Measurements from ENCODE around the gene FER. TPM values are rescaled to one million over a fixed set of nuclear protein-coding genes. Genes with fewer than 3 reads are reported as not detected.

Gene FER
- total RNA-seq, 1 experiment from 2014 or later, result 18.0 TPM

- H3K9me3 Mint-ChIP-seq, result no peaks in the 10 kb centered on the region
Measured at GRCh38 chr5:108974594-108974993, 226.9 kb downstream of the FER start.

More at GRCh38 chr5:108974594-108974993, 226.9 kb downstream of the FER start:
- H3K27me3 Mint-ChIP-seq (ENCODE audit: low read depth), result no peaks in the 10 kb centered on the region
- Histone ChIP-seq H2BK15ac (ENCODE audit: low read depth, low read length) (no peak overlapping the region), H4K5ac (ENCODE audit: insufficient read length, low read depth, low read length) (no peak overlapping the region), H3K23ac (ENCODE audit: insufficient read length, low read depth, low read length) (no peak overlapping the region), H3K27ac (ENCODE audit: insufficient read length, low read depth, low read length) (no peak overlapping the region), H2BK120ac (ENCODE audit: low read depth, low read length, poor library complexity, severe bottlenecking) (no peak overlapping the region), H3K27me3 (ENCODE audit: insufficient read depth, low read length) (no peaks in the 10 kb centered on the region), H3K4me1 (ENCODE audit: insufficient read depth, low read length) (no peaks in the 10 kb centered on the region; the same call in 1 of the 2 replicates), H2BK20ac (ENCODE audit: low read depth, low read length, poor library complexity, severe bottlenecking) (no peak overlapping the region), H3T11ph (ENCODE audit: low read length) (no peak overlapping the region), H2AK5ac (ENCODE audit: insufficient read length, low read length) (no peak overlapping the region), H3K4me2 (ENCODE audit: insufficient read depth, insufficient read length, low read length) (no peak overlapping the region), H2BK5ac (ENCODE audit: insufficient read length, low read length) (no peak overlapping the region), H3K56ac (ENCODE audit: insufficient read length, low read depth, low read length) (no peak overlapping the region), H2AFZ (ENCODE audit: low read length) (no peak overlapping the region), H4K8ac (replicated peaks; ENCODE audit: insufficient read length, low read depth, low read length) (no peak overlapping the region), H3K4ac (ENCODE audit: low read depth, low read length) (no peak overlapping the region), H3K23me2 (ENCODE audit: insufficient read length, low read depth, low read length, poor library complexity, severe bottlenecking) (no peaks in the 10 kb centered on the region), H3K79me1 (ENCODE audit: insufficient read depth, low read depth, low read length, poor library complexity, severe bottlenecking) (no peaks in the 10 kb centered on the region), H4K91ac (ENCODE audit: insufficient read length, low read depth, low read length) (no peak overlapping the region), H3K18ac (ENCODE audit: insufficient read length, low read depth, low read length) (no peak overlapping the region), H4K20me1 (ENCODE audit: control insufficient read depth, insufficient read depth, insufficient read length) (no peaks in the 10 kb centered on the region), H3K79me2 (ENCODE audit: insufficient read depth, low read length) (no peaks in the 10 kb centered on the region), H3K9me3 (ENCODE audit: control insufficient read depth, low read depth, low read length) (no peaks in the 10 kb centered on the region), H3K14ac (ENCODE audit: insufficient read depth, low read length) (no peak overlapping the region), H3K9ac (ENCODE audit: extremely low read depth, insufficient read length, low read length) (no peak overlapping the region), H2BK12ac (ENCODE audit: insufficient read length, low read depth, low read length) (no peak overlapping the region)
- DNase-seq, result no peak
- H3K36me3 Mint-ChIP-seq (ENCODE audit: insufficient read depth in 1 of 3, low read depth in 3 of 3), result no peaks in the 10 kb centered on the region; a peak in 2 of 7 replicates
- H3K27ac Mint-ChIP-seq, result no peak overlapping the region
- WGBS (ENCODE audit: extremely low coverage, insufficient read length, low lambda C conversion rate), result no CpG with 5 or more reads among the region's 1 CpG
- no peak for TF ChIP-seq CTCF (conservative IDR thresholded peaks at IDR 0.05)
- H3K4me1 Mint-ChIP-seq, result peaks cover 0 to under 1% of the 10 kb centered on the region in 2 experiments; a peak in 1 of 4 replicates
- H3K4me3 Mint-ChIP-seq, result no peak overlapping the region
